ENCODE measurements around the gene LZIC. TPM values are rescaled to one million over a fixed set of nuclear protein-coding genes. Genes with fewer than 3 reads are reported as not detected.

The LZIC gene
- total RNA-seq, 1 experiment from 2014 or later: 37.9 TPM

DNA sequence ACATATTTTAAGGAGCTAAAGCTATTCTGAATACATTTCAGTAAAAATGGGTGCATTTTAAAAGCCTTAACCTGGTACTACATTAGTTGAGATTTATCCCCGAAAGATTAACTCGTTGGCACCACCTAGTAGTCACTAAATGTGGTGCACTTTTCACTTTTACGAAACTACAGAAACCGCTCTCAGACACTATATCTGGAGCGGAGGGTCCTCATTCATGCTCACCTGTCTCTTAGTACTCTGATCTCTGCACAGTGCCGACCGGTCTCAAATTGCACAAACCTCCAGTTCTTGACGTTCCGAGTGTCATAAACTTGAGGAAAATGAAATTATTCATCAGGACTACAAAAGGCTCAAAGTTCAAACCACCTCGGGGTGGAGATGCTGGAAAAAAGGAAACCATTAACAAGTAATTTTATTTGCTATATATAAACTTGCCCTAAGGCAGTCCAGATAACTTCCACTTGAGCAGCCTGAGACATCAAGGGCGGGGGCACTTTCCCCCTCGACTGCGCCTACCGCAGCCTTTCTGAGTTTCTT is 722 bp downstream of the LZIC start:
- peak overlapping the region; percentile 99 for H3K27ac ChIP-seq (ENCODE audit: low read length)
- TF ChIP-seq POLR2AphosphoS5 (IDR thresholded peaks at IDR 0.05; ENCODE audit: low read depth, low read length) (no peak), REST (IDR thresholded peaks at IDR 0.05; ENCODE audit: insufficient read depth in 1 of 2, low read depth in 2 of 2, low read length in 1 of 2) (no peak), TCF7L2 (IDR thresholded peaks at IDR 0.05; ENCODE audit: low read depth, low read length) (no peak), SIN3A (IDR thresholded peaks at IDR 0.05; ENCODE audit: borderline replicate concordance, insufficient read depth, low read depth, low read length) (no peak)
- TF ChIP-seq, protein P1, sequence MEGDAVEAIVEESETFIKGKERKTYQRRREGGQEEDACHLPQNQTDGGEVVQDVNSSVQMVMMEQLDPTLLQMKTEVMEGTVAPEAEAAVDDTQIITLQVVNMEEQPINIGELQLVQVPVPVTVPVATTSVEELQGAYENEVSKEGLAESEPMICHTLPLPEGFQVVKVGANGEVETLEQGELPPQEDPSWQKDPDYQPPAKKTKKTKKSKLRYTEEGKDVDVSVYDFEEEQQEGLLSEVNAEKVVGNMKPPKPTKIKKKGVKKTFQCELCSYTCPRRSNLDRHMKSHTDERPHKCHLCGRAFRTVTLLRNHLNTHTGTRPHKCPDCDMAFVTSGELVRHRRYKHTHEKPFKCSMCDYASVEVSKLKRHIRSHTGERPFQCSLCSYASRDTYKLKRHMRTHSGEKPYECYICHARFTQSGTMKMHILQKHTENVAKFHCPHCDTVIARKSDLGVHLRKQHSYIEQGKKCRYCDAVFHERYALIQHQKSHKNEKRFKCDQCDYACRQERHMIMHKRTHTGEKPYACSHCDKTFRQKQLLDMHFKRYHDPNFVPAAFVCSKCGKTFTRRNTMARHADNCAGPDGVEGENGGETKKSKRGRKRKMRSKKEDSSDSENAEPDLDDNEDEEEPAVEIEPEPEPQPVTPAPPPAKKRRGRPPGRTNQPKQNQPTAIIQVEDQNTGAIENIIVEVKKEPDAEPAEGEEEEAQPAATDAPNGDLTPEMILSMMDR (IDR thresholded peaks at IDR 0.05): peak; percentile 44
- no peaks in the 10 kb centered on the region for H3K4me1 ChIP-seq (ENCODE audit: control insufficient read depth, insufficient read depth, low read length)
- POLR2A ChIA-PET: interaction anchor here (0.5 to 1.2 kb wide), 2 partner anchors 10 to 185 kb away, joined by 3 to 7 read pairs; no protein-coding TSS in a partner anchor
- ATAC-seq: peak; percentile 39; the same call in 1 of the 2 replicates
- BruUV-seq (replicated peaks): TSS peak; percentile 94
- CTCF ChIA-PET: no interaction called here
- in situ Hi-C loops (cut with HindIII; ENCODE audit: low pct_unique_long_range_greater_than_20kb, low sequenced_read_pairs): no loop called here
- H3K27me3 ChIP-seq (ENCODE audit: control insufficient read depth, insufficient read depth, low read length): no peaks in the 10 kb centered on the region
- H3K4me3 ChIP-seq (ENCODE audit: low read depth in 2 of 2, low read length in 2 of 2): peak overlapping the region; percentile 92 to 100
- intact Hi-C loops (cut with micrococcal nuclease; ENCODE audit: unreplicated experiment): loop anchor here (1.0 to 2.0 kb wide), 2 partner anchors 67 to 90 kb away; partner anchors contain the start of gene UBE4B
- H3K9me3 ChIP-seq (ENCODE audit: control insufficient read depth, insufficient read depth, low read depth, low read length): no peaks in the 10 kb centered on the region
- H3K36me3 ChIP-seq (ENCODE audit: control insufficient read depth, insufficient read depth, low read length): peaks cover 3% of the 10 kb centered on the region
- peak; percentile 17 for DNase-seq (ENCODE audit: low read depth, low spot score)

DNA sequence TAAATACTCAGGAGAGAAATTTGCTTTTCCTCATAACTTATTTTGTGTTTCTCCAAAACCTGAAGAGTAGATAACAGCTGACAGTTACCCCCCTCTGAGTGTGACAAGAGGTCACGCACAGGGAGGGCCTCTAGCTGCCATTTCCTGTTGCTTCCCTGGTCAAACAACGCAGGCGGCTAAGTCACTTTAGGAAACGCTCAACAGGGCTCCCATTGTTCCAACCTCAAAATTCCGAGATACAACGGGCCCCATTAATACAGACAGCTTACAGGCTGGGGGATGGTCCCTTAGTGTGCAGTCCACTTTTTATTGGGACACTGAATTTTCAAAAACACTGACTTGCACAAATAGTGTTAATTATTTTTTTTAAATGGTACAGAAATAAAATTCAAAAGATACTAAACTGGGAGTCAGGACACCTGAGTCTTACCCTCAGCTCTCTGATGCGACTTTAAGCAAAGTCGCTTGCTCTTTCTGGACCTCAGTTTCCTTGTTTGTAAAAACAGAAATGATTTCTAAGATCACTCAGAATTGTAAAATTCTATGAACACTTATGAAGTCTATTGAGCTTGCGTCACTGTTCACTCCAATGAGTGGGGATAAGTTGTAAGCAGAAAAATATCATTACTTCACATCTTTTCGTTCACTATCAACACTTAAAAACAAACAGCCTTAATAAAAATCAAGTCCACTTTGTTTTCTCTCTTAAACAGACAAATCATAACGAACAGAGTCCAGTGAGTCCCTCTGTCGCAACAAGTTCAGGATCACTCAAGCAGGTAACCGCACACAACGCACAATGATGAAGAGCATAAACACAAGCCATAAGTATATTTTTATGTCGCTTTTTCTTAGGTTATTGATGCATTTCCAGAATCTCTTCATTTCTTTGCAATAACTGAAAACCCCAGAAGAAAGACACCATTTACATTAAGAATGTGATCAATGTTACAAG is 13.5 kb downstream of the LZIC start:
- TF ChIP-seq REST (IDR thresholded peaks at IDR 0.05; ENCODE audit: insufficient read depth in 1 of 2, low read depth in 2 of 2, low read length in 1 of 2): no peak
- no peak for TF ChIP-seq POLR2AphosphoS5 (IDR thresholded peaks at IDR 0.05; ENCODE audit: low read depth, low read length)
- TF ChIP-seq, protein P1 (IDR thresholded peaks at IDR 0.05): no peak
- ChIA-PET POLR2A (interaction anchor here (0.6 kb wide), 1 partner anchor 14 kb away, joined by 8 read pairs; no protein-coding TSS in a partner anchor), CTCF (no interaction called here)
- in situ Hi-C loops (cut with HindIII; ENCODE audit: low pct_unique_long_range_greater_than_20kb, low sequenced_read_pairs): no loop called here
- Histone ChIP-seq H3K27me3 (ENCODE audit: control insufficient read depth, insufficient read depth, low read length) (no peaks in the 10 kb centered on the region), H3K36me3 (ENCODE audit: control insufficient read depth, insufficient read depth, low read length) (no peaks in the 10 kb centered on the region), H3K4me3 (ENCODE audit: low read depth in 2 of 2, low read length in 2 of 2) (no peak overlapping the region), H3K4me1 (ENCODE audit: control insufficient read depth, insufficient read depth, low read length) (no peaks in the 10 kb centered on the region), H3K27ac (ENCODE audit: low read length) (no peak overlapping the region), H3K9me3 (ENCODE audit: control insufficient read depth, insufficient read depth, low read depth, low read length) (no peaks in the 10 kb centered on the region)
- ATAC-seq (0 out of 2 replicates have a peak, but pooled peaks have one; percentile 69), DNase-seq (ENCODE audit: low read depth, low spot score) (no peak)
- TSS peak; percentile 37 for BruUV-seq (replicated peaks)
- intact Hi-C loops (cut with micrococcal nuclease; ENCODE audit: unreplicated experiment): no loop called here

Data from Panc1 (cell line).